SW 1271 (cell line): ENCODE results near the gene SPC25.

Experiments
- DNase-seq, 2 experiments: peaks; one replicate each; lab custom pipeline; 2025; lab: John Stamatoyannopoulos, UW

The SPC25 gene

DNA sequence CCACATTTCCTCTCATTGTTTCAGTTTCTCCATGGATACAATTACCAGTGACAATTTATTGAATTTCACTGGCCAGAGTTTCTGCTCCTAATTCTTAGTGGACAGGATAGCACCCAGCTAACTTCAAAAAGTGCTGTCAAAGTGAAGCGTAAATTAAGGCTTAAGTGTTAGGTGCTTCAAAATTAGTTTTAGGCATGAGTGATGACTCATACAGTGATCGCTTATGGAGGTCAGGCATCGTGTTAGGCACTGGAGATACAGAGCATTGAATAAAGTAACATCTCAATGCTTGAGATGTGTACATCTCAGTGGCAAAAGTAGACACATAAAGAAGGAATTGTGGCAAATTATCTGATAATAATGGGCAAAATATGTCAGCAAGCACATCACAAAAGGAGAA, 47.0 kb downstream of the SPC25 start:
- no peak for DNase-seq

DNA sequence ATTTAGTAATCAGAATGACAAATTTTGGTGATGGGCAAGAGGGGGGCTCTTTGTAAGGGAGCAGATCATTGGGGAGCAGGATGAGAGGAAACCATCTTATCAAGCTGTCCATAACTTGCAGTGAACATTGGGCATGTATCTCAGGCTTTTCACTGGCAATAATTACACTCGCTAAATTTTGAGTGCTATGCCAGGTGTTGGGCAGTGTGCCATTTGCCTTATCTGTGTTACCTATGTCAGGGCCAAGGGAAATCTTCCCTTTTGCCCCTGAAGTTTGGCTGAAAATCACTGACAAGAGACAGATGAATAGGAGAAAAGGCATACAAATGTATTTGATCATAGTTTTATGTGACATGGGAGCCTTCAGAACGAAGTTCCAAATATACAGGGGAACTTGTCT, 48.8 kb downstream of the SPC25 start:
- DNase-seq: no peak

DNA sequence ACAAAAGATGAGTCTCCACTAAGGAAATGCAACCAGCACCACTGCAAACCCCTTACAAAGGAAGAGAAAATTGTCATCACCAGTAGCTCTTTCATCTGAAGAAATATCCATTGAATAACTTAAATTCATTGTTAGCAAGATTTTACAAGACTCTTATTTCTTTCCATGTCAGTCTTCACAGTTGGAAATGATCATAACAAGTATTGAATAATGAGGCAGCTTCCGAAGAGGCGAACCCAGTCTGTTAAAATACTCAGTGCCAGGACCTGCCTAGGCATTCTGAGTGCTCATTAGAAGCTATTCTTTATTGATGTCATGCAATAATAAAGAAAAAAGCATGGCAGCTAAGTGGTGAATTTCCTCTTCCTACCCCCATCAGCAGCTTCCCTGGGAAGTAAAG, 54.3 kb downstream of the SPC25 start:
- no peak for DNase-seq

DNA sequence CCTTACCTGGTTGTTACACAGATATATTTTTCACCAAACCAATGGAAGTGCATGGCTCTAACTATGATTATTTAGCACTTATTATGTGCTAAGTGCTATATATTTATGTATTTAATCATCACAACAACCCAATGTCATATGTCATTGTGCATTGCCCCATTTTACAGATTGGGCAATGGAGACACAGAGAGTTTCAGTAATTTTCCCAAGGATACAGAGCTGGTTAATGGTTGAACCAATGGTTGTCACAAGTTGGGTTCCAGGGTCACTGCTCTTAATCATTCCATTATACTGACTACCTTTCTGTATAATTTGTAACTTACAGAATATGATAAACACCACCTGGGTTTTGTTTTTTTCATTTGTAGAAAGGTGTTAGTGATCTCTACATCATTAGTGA, 58.6 kb downstream of the SPC25 start:
- no peak for DNase-seq

DNA sequence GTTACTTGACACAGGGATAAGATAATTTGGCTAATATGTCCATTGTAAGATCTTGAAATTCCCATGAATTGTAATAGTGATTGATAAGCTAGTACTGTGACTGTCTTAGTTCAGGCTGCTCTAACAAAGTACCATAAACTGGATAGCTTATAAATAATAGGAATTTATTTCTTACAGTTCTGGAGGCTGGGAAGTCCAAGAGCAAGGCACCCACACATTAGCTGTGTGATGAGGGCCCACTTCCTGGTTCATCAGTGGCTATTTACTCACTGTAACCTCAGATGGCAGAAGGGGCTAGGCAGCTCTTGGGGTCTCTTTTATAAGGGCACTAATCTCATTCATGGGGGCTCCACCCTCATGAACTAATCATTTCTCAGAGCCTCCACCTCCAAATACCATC, 59.3 kb downstream of the SPC25 start:
- DNase-seq: no peak

DNA sequence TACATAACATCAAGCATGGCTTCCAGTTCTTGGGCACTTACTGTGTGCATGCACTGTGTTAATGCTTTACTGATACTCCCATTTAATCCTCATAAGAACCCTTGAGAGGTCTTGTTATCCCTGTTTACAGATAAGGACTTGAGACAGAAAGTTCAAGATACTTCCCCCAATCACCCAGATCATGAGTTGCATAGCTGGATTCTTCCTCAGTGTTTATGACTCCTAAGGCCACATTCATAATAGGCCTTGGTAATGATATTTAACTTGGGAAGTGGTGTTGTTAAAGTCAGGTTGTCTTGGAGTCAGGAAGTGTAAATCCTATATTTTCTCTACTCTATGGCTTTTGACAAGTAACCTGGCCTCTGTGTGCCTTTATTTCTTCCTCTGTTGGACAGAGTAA, 65.1 kb downstream of the SPC25 start:
- DNase-seq: no peak

DNA sequence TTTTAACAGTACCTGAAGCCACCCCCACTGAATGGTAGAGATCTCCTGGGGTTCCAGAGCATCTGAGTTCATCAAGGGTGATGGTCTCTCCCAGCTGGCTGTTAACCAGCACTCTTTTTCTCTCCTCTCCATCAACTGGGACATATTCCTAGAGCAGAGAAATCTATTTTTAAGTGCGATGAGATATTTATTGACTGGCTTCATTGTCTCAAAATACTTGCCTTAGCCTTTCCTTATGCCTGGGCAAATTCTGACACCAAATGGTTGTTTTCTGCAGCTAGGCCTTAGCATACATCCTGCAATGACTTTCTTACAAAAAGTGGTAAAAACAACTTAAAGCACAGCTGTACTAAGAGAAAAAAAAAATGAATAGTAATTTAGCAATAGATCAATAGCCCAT, 68.2 kb downstream of the SPC25 start:
- no peak for DNase-seq

DNA sequence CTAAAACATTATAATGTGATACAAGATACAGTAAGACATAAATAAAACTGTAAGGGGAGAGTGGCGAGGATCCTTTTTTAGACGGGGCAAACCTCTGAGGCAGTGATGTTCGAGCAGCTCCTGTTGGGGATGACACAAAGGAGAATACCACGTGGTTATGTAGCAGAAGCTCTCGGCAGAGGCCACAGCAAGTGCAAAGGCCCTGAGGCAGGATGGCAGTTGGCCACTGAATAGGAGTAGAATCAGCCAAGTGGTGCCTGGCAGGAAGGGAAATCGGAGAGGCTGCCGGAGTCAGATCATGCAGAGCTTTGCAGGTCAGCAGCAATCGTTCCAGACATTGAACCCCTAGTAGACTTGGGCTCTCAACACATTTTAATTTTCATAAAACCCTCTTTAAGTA, 68.7 kb downstream of the SPC25 start:
- no peak for DNase-seq
